Epithelial cell of esophagus (primary cell): ENCODE results near the gene NUP210.

Experiments
- DNase-seq: peaks from one replicate; pipeline ENCODE4 v3.0.0; 2010; ENCODE audit warnings: low read depth
- H3K4me3 ChIP-seq: 2 replicates; pipeline ENCODE4 v1.5.1; 2011; ENCODE audit warnings: mild to moderate bottlenecking, low read length, control low read depth
- TF ChIP-seq, protein P1 (sequence below): IDR thresholded peaks from 2 replicates; pipeline ENCODE4 v1.5.1; 2011; ENCODE audit warnings: low read depth, mild to moderate bottlenecking, low read length, control low read depth, inconsistent platforms; ENCODE audit not compliant: insufficient read depth; ENCODE audit errors: missing control alignments

Gene NUP210

DNA sequence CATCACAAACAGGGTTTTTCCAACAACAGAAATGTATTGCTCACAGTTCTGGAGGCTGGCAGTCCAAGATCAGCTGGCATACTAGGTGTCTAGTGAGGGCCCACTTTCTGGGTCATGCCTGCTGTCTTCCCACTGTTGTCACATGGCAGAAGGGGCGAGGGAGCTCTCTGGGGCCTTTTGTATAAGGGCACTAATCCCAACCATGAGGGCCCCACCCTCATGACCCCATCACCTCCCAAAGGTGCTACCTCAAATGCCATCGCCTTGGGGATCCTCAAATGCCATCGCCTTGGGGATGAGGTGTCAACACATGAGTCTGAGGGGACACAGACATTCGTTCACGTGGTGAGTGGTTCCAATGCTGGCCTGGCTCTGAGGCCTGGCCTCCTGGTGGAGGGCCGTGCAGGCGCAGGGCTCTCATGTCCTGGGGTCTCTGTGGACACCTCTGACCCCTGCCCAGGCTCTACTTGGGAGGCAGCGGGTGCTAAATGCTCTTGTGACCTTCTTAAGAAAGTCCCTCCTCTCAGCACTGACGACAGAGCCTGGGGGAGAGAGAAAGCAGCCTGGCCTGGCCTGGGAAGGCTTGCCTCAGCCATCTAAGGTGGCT, 16.8 kb downstream of the NUP210 start:
- H3K4me3 ChIP-seq = no peak overlapping the region
- TF ChIP-seq, protein P1, sequence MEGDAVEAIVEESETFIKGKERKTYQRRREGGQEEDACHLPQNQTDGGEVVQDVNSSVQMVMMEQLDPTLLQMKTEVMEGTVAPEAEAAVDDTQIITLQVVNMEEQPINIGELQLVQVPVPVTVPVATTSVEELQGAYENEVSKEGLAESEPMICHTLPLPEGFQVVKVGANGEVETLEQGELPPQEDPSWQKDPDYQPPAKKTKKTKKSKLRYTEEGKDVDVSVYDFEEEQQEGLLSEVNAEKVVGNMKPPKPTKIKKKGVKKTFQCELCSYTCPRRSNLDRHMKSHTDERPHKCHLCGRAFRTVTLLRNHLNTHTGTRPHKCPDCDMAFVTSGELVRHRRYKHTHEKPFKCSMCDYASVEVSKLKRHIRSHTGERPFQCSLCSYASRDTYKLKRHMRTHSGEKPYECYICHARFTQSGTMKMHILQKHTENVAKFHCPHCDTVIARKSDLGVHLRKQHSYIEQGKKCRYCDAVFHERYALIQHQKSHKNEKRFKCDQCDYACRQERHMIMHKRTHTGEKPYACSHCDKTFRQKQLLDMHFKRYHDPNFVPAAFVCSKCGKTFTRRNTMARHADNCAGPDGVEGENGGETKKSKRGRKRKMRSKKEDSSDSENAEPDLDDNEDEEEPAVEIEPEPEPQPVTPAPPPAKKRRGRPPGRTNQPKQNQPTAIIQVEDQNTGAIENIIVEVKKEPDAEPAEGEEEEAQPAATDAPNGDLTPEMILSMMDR = no peak
- DNase-seq = no peak

DNA sequence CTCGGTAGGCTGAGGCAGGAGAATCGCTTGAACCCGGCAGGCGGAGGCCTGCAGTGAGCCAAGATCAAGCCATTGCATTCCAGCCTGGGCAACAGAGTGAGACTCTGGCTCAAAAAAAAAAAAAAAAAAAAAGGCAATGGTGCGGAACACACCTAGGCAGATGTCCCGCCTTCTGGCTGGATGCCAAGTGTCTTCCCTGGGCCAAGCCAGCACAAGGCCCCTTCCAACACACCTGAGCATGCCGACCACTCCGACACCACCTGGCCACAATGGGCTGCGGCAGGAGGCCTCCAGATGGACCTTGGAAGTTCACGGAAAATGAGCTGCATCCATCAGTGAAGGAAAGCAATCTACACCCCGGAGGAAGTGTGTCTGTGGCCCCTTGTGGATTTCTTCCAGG, 19.0 kb downstream of the NUP210 start:
- no peak overlapping the region for H3K4me3 ChIP-seq
- DNase-seq = no peak
- TF ChIP-seq, protein P1 = no peak

DNA sequence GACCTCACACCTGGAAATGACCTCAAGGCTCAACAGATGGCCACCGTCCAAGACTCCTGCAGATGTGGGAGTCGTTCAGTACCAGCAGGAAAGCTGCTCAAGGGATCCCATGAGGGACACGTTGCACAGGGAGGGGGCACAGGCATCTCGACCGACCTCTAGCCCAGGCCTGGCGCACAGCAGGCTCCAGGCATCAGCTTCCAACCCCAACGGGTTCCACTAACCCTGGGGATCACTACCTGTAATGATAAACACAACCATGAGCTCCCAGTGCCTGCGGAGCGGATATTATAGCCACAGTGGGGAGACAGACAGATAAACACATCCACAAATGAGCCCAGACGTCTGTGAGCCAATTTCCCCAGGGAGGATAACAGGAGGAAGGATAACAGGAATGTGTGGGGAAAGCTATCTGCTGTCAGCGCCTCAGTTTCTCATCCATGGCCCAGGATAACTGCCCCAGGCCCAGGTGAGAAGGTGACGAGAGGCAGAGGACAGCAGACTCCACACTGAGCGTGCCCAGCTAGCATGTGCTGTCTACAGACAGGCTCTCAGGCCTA, 19.9 kb downstream of the NUP210 start:
- no peak overlapping the region for H3K4me3 ChIP-seq
- no peak for DNase-seq
- TF ChIP-seq, protein P1 = no peak

DNA sequence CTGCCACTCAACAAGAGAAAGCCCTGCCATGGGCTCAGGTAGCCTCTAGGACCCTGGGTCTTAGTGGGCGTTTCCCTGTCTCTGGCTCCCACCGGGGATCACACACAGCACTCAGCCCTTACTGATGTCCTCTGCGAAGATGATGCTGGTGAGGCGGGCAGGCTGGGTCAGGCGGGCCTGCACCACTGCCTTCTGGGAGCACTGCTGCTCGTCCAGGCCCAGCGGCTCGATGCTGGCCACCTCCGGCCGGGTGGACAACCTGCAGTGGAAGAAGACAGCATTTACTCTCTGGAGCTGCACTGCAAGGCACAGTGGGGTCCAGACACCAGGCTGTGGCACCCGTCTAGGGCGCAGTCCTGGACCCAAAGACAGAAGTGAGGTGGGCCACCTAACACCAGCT, 20.5 kb downstream of the NUP210 start:
- DNase-seq = no peak
- H3K4me3 ChIP-seq = no peak overlapping the region
- TF ChIP-seq, protein P1 = no peak

DNA sequence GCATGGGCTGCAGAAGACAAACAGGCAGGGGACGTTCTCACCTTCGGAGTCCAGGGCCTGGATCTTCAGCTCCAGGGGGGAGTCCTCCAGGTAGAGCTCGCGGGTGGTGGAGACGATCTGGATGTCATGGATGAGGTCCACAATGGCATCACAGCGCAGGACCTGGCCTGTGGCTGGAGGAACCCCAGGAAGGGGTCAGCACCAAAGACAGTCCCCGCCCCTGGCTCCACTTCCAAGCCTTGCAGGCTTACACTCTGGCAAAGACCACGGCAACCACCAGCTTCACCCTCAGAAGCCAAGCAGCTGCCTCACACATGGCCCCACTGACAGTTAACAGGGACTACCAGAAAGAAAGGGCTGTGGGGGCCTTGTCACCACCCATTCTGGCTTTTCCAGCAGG, 22.8 kb downstream of the NUP210 start:
- TF ChIP-seq, protein P1 = no peak
- DNase-seq = no peak
- H3K4me3 ChIP-seq = no peak overlapping the region

DNA sequence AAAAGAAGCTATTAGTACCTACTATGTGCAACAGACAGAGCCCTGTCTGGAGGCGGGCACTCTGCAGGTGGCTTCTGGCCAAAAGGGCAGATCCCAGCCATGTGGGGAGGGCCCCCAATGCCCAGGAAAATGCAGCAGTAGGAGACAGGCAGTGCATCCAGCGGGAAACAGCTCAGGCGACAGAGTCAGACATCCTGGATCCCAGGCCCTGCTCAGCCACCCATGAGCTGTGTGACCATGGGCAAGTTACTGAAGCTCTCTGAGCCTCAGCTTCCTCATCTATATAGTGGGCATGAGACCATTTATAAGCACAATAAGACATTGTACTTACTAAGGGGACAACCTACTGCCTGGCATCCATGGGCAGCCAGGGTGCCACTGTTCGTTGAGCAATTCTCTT, 25.8 kb downstream of the NUP210 start:
- no peak overlapping the region for H3K4me3 ChIP-seq
- DNase-seq = no peak

More for the DNA sequence above, 25.8 kb downstream of the NUP210 start:
- TF ChIP-seq, protein P1 = no peak
